ENCODE results near the gene MLH1. TPM values are rescaled to one million over a fixed set of nuclear protein-coding genes. Genes with fewer than 3 reads are reported as not detected.

Gene MLH1
- total RNA-seq, 1 experiment from 2014 or later: 28.5 TPM

DNA sequence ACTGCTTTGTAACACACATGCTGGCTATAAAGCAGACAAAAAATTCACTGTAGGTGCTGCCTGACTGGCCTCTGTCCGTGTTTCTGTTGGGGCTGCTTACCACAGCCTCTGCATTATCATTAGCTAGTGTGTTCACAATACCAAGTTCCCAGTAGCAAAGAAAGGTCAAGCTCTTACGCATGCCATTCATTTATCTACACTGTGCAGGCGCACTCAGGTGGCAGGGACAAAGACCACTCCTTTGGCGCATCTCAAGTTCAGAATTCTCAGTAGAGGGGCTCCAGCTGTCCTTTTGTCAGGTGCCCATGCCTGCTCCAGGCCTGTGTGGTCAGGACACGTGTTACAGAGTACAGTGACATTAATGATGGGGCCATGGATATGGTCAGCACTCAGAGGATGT lies 22.3 kb downstream of the MLH1 start:
- peaks cover 18% of the 10 kb centered on the region; the same call in 1 of the 2 replicates for H3K36me3 ChIP-seq (ENCODE audit: control insufficient read depth, insufficient read depth, low read length)
- intact Hi-C loops (cut with micrococcal nuclease; ENCODE audit: unreplicated experiment): no loop called here
- H3K4me1 ChIP-seq (ENCODE audit: control insufficient read depth, insufficient read depth, low read length): no peaks in the 10 kb centered on the region
- TF ChIP-seq SIN3A (IDR thresholded peaks at IDR 0.05; ENCODE audit: borderline replicate concordance, insufficient read depth, low read depth, low read length): no peak
- TF ChIP-seq POLR2AphosphoS5 (IDR thresholded peaks at IDR 0.05; ENCODE audit: low read depth, low read length): no peak
- TF ChIP-seq, protein P1, sequence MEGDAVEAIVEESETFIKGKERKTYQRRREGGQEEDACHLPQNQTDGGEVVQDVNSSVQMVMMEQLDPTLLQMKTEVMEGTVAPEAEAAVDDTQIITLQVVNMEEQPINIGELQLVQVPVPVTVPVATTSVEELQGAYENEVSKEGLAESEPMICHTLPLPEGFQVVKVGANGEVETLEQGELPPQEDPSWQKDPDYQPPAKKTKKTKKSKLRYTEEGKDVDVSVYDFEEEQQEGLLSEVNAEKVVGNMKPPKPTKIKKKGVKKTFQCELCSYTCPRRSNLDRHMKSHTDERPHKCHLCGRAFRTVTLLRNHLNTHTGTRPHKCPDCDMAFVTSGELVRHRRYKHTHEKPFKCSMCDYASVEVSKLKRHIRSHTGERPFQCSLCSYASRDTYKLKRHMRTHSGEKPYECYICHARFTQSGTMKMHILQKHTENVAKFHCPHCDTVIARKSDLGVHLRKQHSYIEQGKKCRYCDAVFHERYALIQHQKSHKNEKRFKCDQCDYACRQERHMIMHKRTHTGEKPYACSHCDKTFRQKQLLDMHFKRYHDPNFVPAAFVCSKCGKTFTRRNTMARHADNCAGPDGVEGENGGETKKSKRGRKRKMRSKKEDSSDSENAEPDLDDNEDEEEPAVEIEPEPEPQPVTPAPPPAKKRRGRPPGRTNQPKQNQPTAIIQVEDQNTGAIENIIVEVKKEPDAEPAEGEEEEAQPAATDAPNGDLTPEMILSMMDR (IDR thresholded peaks at IDR 0.05): no peak
- TF ChIP-seq, protein P2, sequence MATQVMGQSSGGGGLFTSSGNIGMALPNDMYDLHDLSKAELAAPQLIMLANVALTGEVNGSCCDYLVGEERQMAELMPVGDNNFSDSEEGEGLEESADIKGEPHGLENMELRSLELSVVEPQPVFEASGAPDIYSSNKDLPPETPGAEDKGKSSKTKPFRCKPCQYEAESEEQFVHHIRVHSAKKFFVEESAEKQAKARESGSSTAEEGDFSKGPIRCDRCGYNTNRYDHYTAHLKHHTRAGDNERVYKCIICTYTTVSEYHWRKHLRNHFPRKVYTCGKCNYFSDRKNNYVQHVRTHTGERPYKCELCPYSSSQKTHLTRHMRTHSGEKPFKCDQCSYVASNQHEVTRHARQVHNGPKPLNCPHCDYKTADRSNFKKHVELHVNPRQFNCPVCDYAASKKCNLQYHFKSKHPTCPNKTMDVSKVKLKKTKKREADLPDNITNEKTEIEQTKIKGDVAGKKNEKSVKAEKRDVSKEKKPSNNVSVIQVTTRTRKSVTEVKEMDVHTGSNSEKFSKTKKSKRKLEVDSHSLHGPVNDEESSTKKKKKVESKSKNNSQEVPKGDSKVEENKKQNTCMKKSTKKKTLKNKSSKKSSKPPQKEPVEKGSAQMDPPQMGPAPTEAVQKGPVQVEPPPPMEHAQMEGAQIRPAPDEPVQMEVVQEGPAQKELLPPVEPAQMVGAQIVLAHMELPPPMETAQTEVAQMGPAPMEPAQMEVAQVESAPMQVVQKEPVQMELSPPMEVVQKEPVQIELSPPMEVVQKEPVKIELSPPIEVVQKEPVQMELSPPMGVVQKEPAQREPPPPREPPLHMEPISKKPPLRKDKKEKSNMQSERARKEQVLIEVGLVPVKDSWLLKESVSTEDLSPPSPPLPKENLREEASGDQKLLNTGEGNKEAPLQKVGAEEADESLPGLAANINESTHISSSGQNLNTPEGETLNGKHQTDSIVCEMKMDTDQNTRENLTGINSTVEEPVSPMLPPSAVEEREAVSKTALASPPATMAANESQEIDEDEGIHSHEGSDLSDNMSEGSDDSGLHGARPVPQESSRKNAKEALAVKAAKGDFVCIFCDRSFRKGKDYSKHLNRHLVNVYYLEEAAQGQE (IDR thresholded peaks at IDR 0.05; ENCODE audit: insufficient read depth in 1 of 2, low read depth in 2 of 2, low read length in 1 of 2): no peak
- no peak for TF ChIP-seq TCF7L2 (IDR thresholded peaks at IDR 0.05; ENCODE audit: low read depth, low read length)
- ATAC-seq: no peak
- no peaks in the 10 kb centered on the region for H3K27me3 ChIP-seq (ENCODE audit: control insufficient read depth, insufficient read depth, low read length)
- in situ Hi-C loops (cut with HindIII; ENCODE audit: low pct_unique_long_range_greater_than_20kb, low sequenced_read_pairs): no loop called here
- DNase-seq (ENCODE audit: low read depth, low spot score): no peak
- no TSS peak for BruUV-seq (replicated peaks)
- H3K27ac ChIP-seq (ENCODE audit: low read length): no peak overlapping the region
- H3K4me3 ChIP-seq (ENCODE audit: low read depth in 2 of 2, low read length in 2 of 2): no peak overlapping the region
- POLR2A ChIA-PET: no interaction called here
- CTCF ChIA-PET: no interaction called here
- no peaks in the 10 kb centered on the region for H3K9me3 ChIP-seq (ENCODE audit: control insufficient read depth, insufficient read depth, low read depth, low read length)

DNA sequence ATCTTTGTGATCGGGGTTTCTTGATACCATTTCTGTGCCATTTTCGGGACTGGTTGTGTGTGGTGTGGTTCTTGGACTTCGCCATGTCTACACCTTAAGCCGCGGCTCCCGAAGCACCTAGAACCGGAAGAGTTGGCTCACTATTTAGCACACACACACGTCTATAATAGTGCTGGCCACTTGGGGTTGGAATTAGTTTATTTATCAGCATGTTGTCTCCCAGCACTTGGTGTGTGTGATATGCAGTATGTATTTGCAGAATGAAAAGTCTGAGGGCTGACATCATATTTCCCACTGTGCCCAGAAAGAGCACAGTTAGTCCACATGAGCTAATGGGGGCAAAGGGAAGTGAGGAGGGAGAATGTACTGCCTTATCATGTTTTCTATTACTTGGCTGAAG lies 23.6 kb downstream of the MLH1 start:
- in situ Hi-C loops (cut with HindIII; ENCODE audit: low pct_unique_long_range_greater_than_20kb, low sequenced_read_pairs) (no loop called here), intact Hi-C loops (cut with micrococcal nuclease; ENCODE audit: unreplicated experiment) (no loop called here)
- H3K4me1 ChIP-seq (ENCODE audit: control insufficient read depth, insufficient read depth, low read length): no peaks in the 10 kb centered on the region
- H3K9me3 ChIP-seq (ENCODE audit: control insufficient read depth, insufficient read depth, low read depth, low read length): no peaks in the 10 kb centered on the region
- TF ChIP-seq, protein P1 (IDR thresholded peaks at IDR 0.05): no peak
- TF ChIP-seq, protein P2 (IDR thresholded peaks at IDR 0.05; ENCODE audit: insufficient read depth in 1 of 2, low read depth in 2 of 2, low read length in 1 of 2): no peak
- TF ChIP-seq TCF7L2 (IDR thresholded peaks at IDR 0.05; ENCODE audit: low read depth, low read length) (no peak), SIN3A (IDR thresholded peaks at IDR 0.05; ENCODE audit: borderline replicate concordance, insufficient read depth, low read depth, low read length) (no peak), POLR2AphosphoS5 (IDR thresholded peaks at IDR 0.05; ENCODE audit: low read depth, low read length) (no peak)
- CTCF ChIA-PET: no interaction called here
- H3K27ac ChIP-seq (ENCODE audit: low read length): no peak overlapping the region
- peaks cover 13% of the 10 kb centered on the region; the same call in 1 of the 2 replicates for H3K36me3 ChIP-seq (ENCODE audit: control insufficient read depth, insufficient read depth, low read length)
- H3K4me3 ChIP-seq (ENCODE audit: low read depth in 2 of 2, low read length in 2 of 2): no peak overlapping the region
- POLR2A ChIA-PET: no interaction called here
- no peak for DNase-seq (ENCODE audit: low read depth, low spot score)
- H3K27me3 ChIP-seq (ENCODE audit: control insufficient read depth, insufficient read depth, low read length): no peaks in the 10 kb centered on the region
- no peak for ATAC-seq
- no TSS peak for BruUV-seq (replicated peaks)
